ENCODE data around the gene PALD1. TPM values are rescaled to one million over a fixed set of nuclear protein-coding genes. Genes with fewer than 3 reads are reported as not detected.

Gene PALD1
- total RNA-seq, 2 experiments from 2014 or later: 0.26 to 0.41 TPM

- Mint-ChIP-seq H3K36me3 (no peaks in the 10 kb centered on the region), H3K27me3 (peaks cover 41% of the 10 kb centered on the region), H3K4me1 (peaks cover 5% of the 10 kb centered on the region), H3K27ac (no peak overlapping the region), H3K9me3 (ENCODE audit: low read depth) (no peaks in the 10 kb centered on the region), H3K4me3 (no peak overlapping the region)
- CTCF ChIA-PET: no interaction called here
- DNase-seq: no peak
- ATAC-seq: no peak
These were observed 31.2 kb downstream of the PALD1 start for GRCh38 chr10:70509757-70510147.

GRCh38 chr10:70510453-70510852 lies 31.9 kb downstream of the PALD1 start:
- no peaks in the 10 kb centered on the region for H3K9me3 Mint-ChIP-seq (ENCODE audit: low read depth)
- CTCF ChIA-PET: no interaction called here
- no peak for ATAC-seq

GRCh38 chr10:70510904-70511303 lies 32.3 kb downstream of the PALD1 start:
- DNase-seq (no peak), ATAC-seq (no peak)
- Mint-ChIP-seq H3K4me1 (peaks cover 5% of the 10 kb centered on the region), H3K27ac (no peak overlapping the region), H3K4me3 (no peak overlapping the region), H3K36me3 (no peaks in the 10 kb centered on the region), H3K9me3 (ENCODE audit: low read depth) (no peaks in the 10 kb centered on the region), H3K27me3 (peaks cover 49% of the 10 kb centered on the region)
- CTCF ChIA-PET: no interaction called here

More at GRCh38 chr10:70510453-70510852, 31.9 kb downstream of the PALD1 start:
- peaks cover 5% of the 10 kb centered on the region for H3K4me1 Mint-ChIP-seq
- H3K27me3 Mint-ChIP-seq: peaks cover 48% of the 10 kb centered on the region
- no peak for DNase-seq
- no peaks in the 10 kb centered on the region for H3K36me3 Mint-ChIP-seq
- H3K4me3 Mint-ChIP-seq: no peak overlapping the region
- no peak overlapping the region for H3K27ac Mint-ChIP-seq

- DNase-seq (no peak), ATAC-seq (no peak)
- Mint-ChIP-seq H3K9me3 (ENCODE audit: low read depth) (no peaks in the 10 kb centered on the region), H3K36me3 (no peaks in the 10 kb centered on the region), H3K27ac (no peak overlapping the region), H3K4me1 (peaks cover 5% of the 10 kb centered on the region), H3K4me3 (no peak overlapping the region), H3K27me3 (peaks cover 53% of the 10 kb centered on the region)
- CTCF ChIA-PET: interaction anchor here (2.5 kb wide), 1 partner anchor 51 kb away, joined by 8 read pairs; no protein-coding TSS in a partner anchor
These were observed 33.6 kb downstream of the PALD1 start for GRCh38 chr10:70512149-70512639.

GRCh38 chr10:70513848-70514309 lies 35.3 kb downstream of the PALD1 start:
- CTCF ChIA-PET: interaction anchor here (2.5 kb wide), 1 partner anchor 53 kb away, joined by 8 read pairs; no protein-coding TSS in a partner anchor
- DNase-seq (peak; percentile 53), ATAC-seq (peak; percentile 55)
- Mint-ChIP-seq H3K27me3 (peaks cover 56% of the 10 kb centered on the region), H3K27ac (no peak overlapping the region), H3K4me3 (no peak overlapping the region), H3K9me3 (ENCODE audit: low read depth) (no peaks in the 10 kb centered on the region), H3K36me3 (no peaks in the 10 kb centered on the region), H3K4me1 (peaks cover 5% of the 10 kb centered on the region)

GRCh38 chr10:70514591-70514990 lies 36.0 kb downstream of the PALD1 start:
- Mint-ChIP-seq H3K9me3 (ENCODE audit: low read depth) (no peaks in the 10 kb centered on the region), H3K4me3 (no peak overlapping the region), H3K36me3 (no peaks in the 10 kb centered on the region), H3K4me1 (peaks cover 5% of the 10 kb centered on the region), H3K27me3 (peaks cover 50% of the 10 kb centered on the region), H3K27ac (no peak overlapping the region)
- CTCF ChIA-PET: no interaction called here
- no peak for DNase-seq
- ATAC-seq: no peak

DNA sequence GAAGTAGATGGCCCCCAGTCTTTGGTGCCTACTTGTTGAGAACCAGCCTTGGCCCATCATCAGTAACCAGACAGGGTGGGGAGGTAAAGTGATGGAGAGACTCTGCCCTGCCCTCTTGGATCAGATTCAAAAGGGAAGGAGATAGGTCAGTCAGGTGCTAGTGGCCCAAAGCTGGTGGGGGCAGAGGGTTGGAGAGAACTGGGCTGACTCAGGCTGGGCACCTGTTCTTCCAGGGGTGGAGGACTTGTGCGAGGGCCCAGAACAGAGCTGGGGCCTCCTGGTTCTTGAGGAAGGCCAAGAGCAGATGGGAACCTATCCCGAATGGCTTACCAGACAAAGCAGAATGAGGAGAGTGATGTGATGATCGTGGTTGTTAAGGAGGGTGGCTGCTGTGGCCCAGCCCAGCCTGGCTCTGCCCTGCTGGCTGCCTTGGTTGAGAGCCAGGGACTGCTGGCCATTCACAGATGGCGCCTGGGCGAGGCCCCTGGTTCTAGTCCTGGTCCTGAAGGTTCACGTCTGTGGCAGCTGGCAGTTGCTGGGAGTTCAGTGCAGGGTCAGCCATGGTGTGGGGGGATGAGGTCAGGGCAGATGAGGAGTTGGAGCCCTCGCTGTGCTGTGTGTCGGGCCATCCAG lies 36.6 kb downstream of the PALD1 start:
- CTCF ChIA-PET: no interaction called here

DNA sequence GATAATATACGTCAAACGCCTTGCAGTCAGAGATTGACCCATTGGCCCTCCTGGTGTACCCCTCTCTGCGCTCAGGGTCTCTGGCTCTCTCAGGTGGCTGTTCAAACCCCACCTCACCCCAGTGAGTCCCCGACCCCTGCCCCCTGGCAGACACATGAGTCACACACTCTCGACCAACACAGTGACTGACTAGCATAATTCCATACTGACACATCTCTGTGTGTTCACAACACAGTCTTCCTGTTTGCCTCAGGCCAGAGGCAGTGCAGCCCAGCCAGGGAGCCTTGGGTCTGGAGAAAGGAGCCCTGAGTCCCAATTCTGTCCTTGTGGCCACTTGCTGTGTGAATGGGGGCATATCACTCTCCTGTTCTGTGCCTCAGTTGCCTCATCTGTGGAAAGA lies 40.1 kb downstream of the PALD1 start:
- peaks cover 20% of the 10 kb centered on the region for H3K27me3 Mint-ChIP-seq
- H3K36me3 Mint-ChIP-seq: no peaks in the 10 kb centered on the region

More for the DNA sequence above, 36.6 kb downstream of the PALD1 start:
- DNase-seq (no peak), ATAC-seq (no peak)
- Mint-ChIP-seq H3K4me3 (no peak overlapping the region), H3K27me3 (peaks cover 45% of the 10 kb centered on the region), H3K9me3 (ENCODE audit: low read depth) (no peaks in the 10 kb centered on the region), H3K4me1 (peaks cover 5% of the 10 kb centered on the region), H3K27ac (no peak overlapping the region), H3K36me3 (no peaks in the 10 kb centered on the region)

GRCh38 chr10:70523057-70523456 lies 44.5 kb downstream of the PALD1 start:
- no peak overlapping the region for H3K4me3 Mint-ChIP-seq
- H3K27me3 Mint-ChIP-seq: peaks cover 3% of the 10 kb centered on the region
- ATAC-seq: no peak
- DNase-seq: no peak
- no peaks in the 10 kb centered on the region for H3K9me3 Mint-ChIP-seq (ENCODE audit: low read depth)
- CTCF ChIA-PET: interaction anchor here (2.9 kb wide), 1 partner anchor 61 kb away, joined by 8 read pairs; no protein-coding TSS in a partner anchor
- H3K4me1 Mint-ChIP-seq: no peaks in the 10 kb centered on the region
- H3K27ac Mint-ChIP-seq: no peak overlapping the region
- H3K36me3 Mint-ChIP-seq: no peaks in the 10 kb centered on the region

More for the DNA sequence above, 40.1 kb downstream of the PALD1 start:
- CTCF ChIA-PET: interaction anchor here (0.6 kb wide), 1 partner anchor 359 kb away, joined by 3 read pairs; no protein-coding TSS in a partner anchor
- Mint-ChIP-seq H3K4me1 (peaks cover 2% of the 10 kb centered on the region), H3K27ac (no peak overlapping the region), H3K4me3 (no peak overlapping the region), H3K9me3 (ENCODE audit: low read depth) (no peaks in the 10 kb centered on the region)
- ATAC-seq: no peak
- no peak for DNase-seq

DNA sequence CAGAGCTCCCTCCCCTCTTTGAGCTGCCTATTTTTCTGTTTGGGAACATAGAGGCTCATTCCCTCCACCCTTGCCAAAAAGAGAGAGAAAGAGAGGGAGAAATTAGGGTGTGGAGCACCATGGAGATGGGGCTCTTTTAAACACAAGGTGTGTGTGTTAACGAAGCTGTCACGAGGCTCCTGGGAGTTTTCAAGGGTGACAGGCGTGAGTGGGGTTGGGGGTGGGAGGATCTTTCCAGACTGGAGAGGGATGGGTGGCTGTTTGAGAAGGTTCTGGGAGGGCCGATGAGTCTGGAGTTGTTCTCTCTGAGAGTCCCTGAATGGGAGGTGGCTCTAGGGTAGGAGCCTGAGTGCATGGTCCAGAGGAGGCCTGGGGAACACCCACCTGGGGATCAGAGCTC lies 45.0 kb downstream of the PALD1 start:
- no peaks in the 10 kb centered on the region for H3K4me1 Mint-ChIP-seq
- DNase-seq (no peak), ATAC-seq (no peak)
- no peaks in the 10 kb centered on the region for H3K36me3 Mint-ChIP-seq
- H3K9me3 Mint-ChIP-seq (ENCODE audit: low read depth): no peaks in the 10 kb centered on the region
- no peak overlapping the region for H3K4me3 Mint-ChIP-seq
- CTCF ChIA-PET: interaction anchor here (2.9 kb wide), 1 partner anchor 62 kb away, joined by 8 read pairs; no protein-coding TSS in a partner anchor
- no peaks in the 10 kb centered on the region for H3K27me3 Mint-ChIP-seq
- H3K27ac Mint-ChIP-seq: no peak overlapping the region

DNA sequence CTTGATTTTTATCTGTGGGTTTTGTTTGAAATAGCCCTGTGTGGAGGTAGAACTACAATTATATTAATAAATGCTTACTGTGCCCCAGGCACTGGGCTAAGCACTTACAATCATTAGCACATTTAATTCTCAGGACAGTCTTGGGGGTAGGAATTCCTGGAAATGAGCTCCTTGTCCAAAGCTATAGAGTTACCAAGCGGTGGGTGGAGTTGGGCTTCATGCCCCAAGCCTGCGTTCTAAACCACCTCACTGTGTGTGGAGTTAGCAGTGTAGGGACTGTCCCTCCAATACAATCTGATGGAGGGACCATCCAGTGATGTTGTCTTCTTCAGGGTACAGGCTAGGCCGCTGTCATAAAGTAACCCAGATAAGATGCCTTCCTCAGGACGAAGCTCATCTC lies 49.7 kb downstream of the PALD1 start:
- ATAC-seq (no peak), DNase-seq (no peak)
- no peak overlapping the region for H3K4me3 Mint-ChIP-seq
- no peaks in the 10 kb centered on the region for H3K27me3 Mint-ChIP-seq
- CTCF ChIA-PET: interaction anchor here (3.7 kb wide), 1 partner anchor 67 kb away, joined by 14 read pairs; no protein-coding TSS in a partner anchor
- no peaks in the 10 kb centered on the region for H3K4me1 Mint-ChIP-seq
- H3K9me3 Mint-ChIP-seq (ENCODE audit: low read depth): no peaks in the 10 kb centered on the region
- no peaks in the 10 kb centered on the region for H3K36me3 Mint-ChIP-seq
- H3K27ac Mint-ChIP-seq: no peak overlapping the region

- DNase-seq: no peak
These were observed 50.3 kb downstream of the PALD1 start for GRCh38 chr10:70528741-70529362.

GRCh38 chr10:70529848-70530247 lies 51.3 kb downstream of the PALD1 start:
- Mint-ChIP-seq H3K27ac (no peak overlapping the region), H3K27me3 (no peaks in the 10 kb centered on the region), H3K4me1 (no peaks in the 10 kb centered on the region), H3K36me3 (no peaks in the 10 kb centered on the region), H3K4me3 (no peak overlapping the region), H3K9me3 (ENCODE audit: low read depth) (no peaks in the 10 kb centered on the region)
- ATAC-seq (no peak), DNase-seq (no peak)
- CTCF ChIA-PET: interaction anchor here (3.7 kb wide), 1 partner anchor 68 kb away, joined by 14 read pairs; no protein-coding TSS in a partner anchor

More at GRCh38 chr10:70528741-70529362, 50.3 kb downstream of the PALD1 start:
- CTCF ChIA-PET: interaction anchor here (3.7 kb wide), 1 partner anchor 67 kb away, joined by 14 read pairs; no protein-coding TSS in a partner anchor
- no peak overlapping the region for H3K27ac Mint-ChIP-seq
- no peaks in the 10 kb centered on the region for H3K36me3 Mint-ChIP-seq
- no peaks in the 10 kb centered on the region for H3K27me3 Mint-ChIP-seq
- H3K4me3 Mint-ChIP-seq: no peak overlapping the region
- H3K4me1 Mint-ChIP-seq: no peaks in the 10 kb centered on the region
- no peak for ATAC-seq
- H3K9me3 Mint-ChIP-seq (ENCODE audit: low read depth): no peaks in the 10 kb centered on the region

Data from activated CD8-positive, alpha-beta memory T cell treated with anti-CD3 and anti-CD28 coated beads, Interleukin-2, amount 10 ng/mL, durations not matched to agents 7 days and 5 days (primary cell).